Measurements from ENCODE around the gene MCC.

GRCh38 chr5:113003763-113004162 is 484.5 kb downstream of the MCC start:
- TF ChIP-seq BHLHE40 (IDR thresholded peaks at IDR 0.05; ENCODE audit: borderline replicate concordance), result no peak
- TF ChIP-seq CTBP1 (IDR thresholded peaks at IDR 0.05; ENCODE audit: borderline replicate concordance), result no peak
